K562 (cell line): Measurements from ENCODE around the gene IL27RA. TPM values are rescaled to one million over a fixed set of nuclear protein-coding genes. Genes with fewer than 3 reads are reported as not detected.

Experiments
- ATAC-seq: fragments of 200-7000 bp; cut with Tn5 transposase; 3 replicates; pipeline ENCODE4 v1.9.1; 2020; ENCODE audit warnings: moderate library complexity
- BruUV-seq: library from RNA; stranded (reverse); fragments of 400-500 nt; replicated peaks from 2 replicates; lab custom pipeline; 2021; lab: Mats Ljungman, UMichigan
- CTCF ChIA-PET: fragments of 300-600 bp; formaldehyde crosslinking; extraction: SDS; loops from one replicate; lab custom pipeline; 2021; ENCODE audit warnings: low intra/inter-chr PET ratio; lab: Yijun Ruan, JAX
- POLR2A ChIA-PET: fragments of 300-600, 350-650 bp; sonication (Branson Sonifier 250); formaldehyde crosslinking; extraction: SDS; loops from one replicate; lab custom pipeline; 2021; ENCODE audit warnings: antibody characterized with exemption, inconsistent platforms; lab: Yijun Ruan, JAX
- DNase-seq, 4 experiments: peaks; one replicate each; pipeline versions ENCODE4 v3.0.0 to v3.0.0-alpha.2; 2011 to 2018; ENCODE audit warnings: low spot score in 3 of 4, mixed read lengths in 3 of 4; ENCODE audit errors: extremely low read depth in 1 of 4
- FAIRE-seq: peaks from 2 replicates; lab custom pipeline; 2011; peaks lifted over from hg19 to GRCh38; lab: Jason Lieb, UNC
- H2AFZ ChIP-seq: 2 replicates; pipeline ENCODE4 v1.6.0; 2011; ENCODE audit warnings: low read depth, low read length, control low read depth, inconsistent platforms
- H3K27ac ChIP-seq: fragments of 200-600 bp; 3 replicates; pipeline ENCODE4 v1.8.0; 2011; ENCODE audit warnings: low read depth, mild to moderate bottlenecking, control low read depth, inconsistent platforms, low read length, moderate library complexity, mixed read lengths; ENCODE audit errors: extremely low read depth
- H3K27me3 ChIP-seq, 2 experiments: fragments of 300-600 bp in 1 of 2; 2 replicates in 1 of 2; 3 replicates in 1 of 2; pipeline versions ENCODE4 v1.6.0 to v1.8.0; 2011; ENCODE audit warnings: inconsistent platforms in 2 of 2, low read length in 2 of 2, mild to moderate bottlenecking in 1 of 2, mixed read lengths in 1 of 2, moderate library complexity in 1 of 2; ENCODE audit not compliant: control insufficient read depth in 2 of 2, insufficient read depth in 2 of 2
- H3K36me3 ChIP-seq: fragments of 300-600 bp; 3 replicates; pipeline ENCODE4 v1.8.0; 2011; ENCODE audit warnings: mild to moderate bottlenecking, low read length, inconsistent platforms; ENCODE audit not compliant: control insufficient read depth, insufficient read depth
- H3K4me1 ChIP-seq, 2 experiments: fragments of 200-600 bp in 1 of 2; replicated peaks in 1 of 2; 2 replicates in 1 of 2; 3 replicates in 1 of 2; pipeline versions ENCODE4 v1.5.1 to v1.8.0; 2011; ENCODE audit warnings: inconsistent platforms in 2 of 2, low read length in 2 of 2, mild to moderate bottlenecking in 1 of 2, mixed read lengths in 1 of 2, moderate library complexity in 1 of 2; ENCODE audit not compliant: control insufficient read depth in 2 of 2, insufficient read depth in 2 of 2
- H3K4me2 ChIP-seq: 2 replicates; pipeline ENCODE4 v1.6.1; 2011; ENCODE audit warnings: low read length, control low read depth, inconsistent platforms, mixed read lengths; ENCODE audit not compliant: insufficient read depth
- H3K4me3 ChIP-seq: fragments of 200-600 bp; sonication (generic), shearing (Covaris generic); 2 replicates; pipeline ENCODE4 v1.5.1; 2016; ENCODE audit warnings: control low read depth, inconsistent platforms
- H3K79me2 ChIP-seq: fragments of 200-600 bp; 3 replicates; pipeline ENCODE4 v1.8.0; 2011; ENCODE audit warnings: low read length, inconsistent platforms; ENCODE audit not compliant: control insufficient read depth, insufficient read depth
- H3K9ac ChIP-seq, 2 experiments: 2 replicates each; pipeline versions ENCODE4 v1.6.0 to v1.6.1; 2011; ENCODE audit warnings: low read depth in 2 of 2, low read length in 2 of 2, control low read depth in 1 of 2, inconsistent platforms in 1 of 2, mild to moderate bottlenecking in 1 of 2, mixed read lengths in 1 of 2; ENCODE audit not compliant: insufficient read depth in 1 of 2
- H3K9me1 ChIP-seq: one replicate; pipeline ENCODE4 v1.6.0; 2011; ENCODE audit warnings: inconsistent platforms, mild to moderate bottlenecking, low read length, moderate library complexity; ENCODE audit not compliant: control insufficient read depth, insufficient read depth
- H3K9me3 ChIP-seq: replicated peaks from 2 replicates; pipeline ENCODE4 v1.5.1; 2011; ENCODE audit warnings: low read depth, low read length, inconsistent platforms; ENCODE audit not compliant: control insufficient read depth, insufficient read depth
- H4K20me1 ChIP-seq: replicated peaks from 2 replicates; pipeline ENCODE4 v1.6.1; 2011; ENCODE audit warnings: low read length, inconsistent platforms, mixed read lengths; ENCODE audit not compliant: control insufficient read depth, insufficient read depth
- CEBPG ChIP-seq, 3 experiments: fragments of 200-800 bp in 1 of 3; sonication (Bioruptor generic) in 1 of 3; sonication (generic) in 1 of 3; formaldehyde crosslinking in 1 of 3; IDR thresholded peaks in 2 of 3; conservative IDR thresholded peaks in 1 of 3; 2 replicates each; pipeline versions ENCODE4 v1.6.1 to v1.8.0; 2016 to 2022; ENCODE audit warnings: missing compliant biosample characterization in 2 of 3, missing genetic modification characterization in 2 of 3, mild to moderate bottlenecking in 1 of 3, missing genetic modification reagents in 1 of 3
- CHD4 ChIP-seq: fragments of 200-600 bp; sonication (generic); IDR thresholded peaks from 3 replicates; pipeline ENCODE4 v1.6.1; 2012; ENCODE audit warnings: low read depth, mild to moderate bottlenecking, mixed read lengths, low read length, inconsistent platforms; ENCODE audit not compliant: insufficient read depth, insufficient replicate concordance, poor library complexity, severe bottlenecking
- ERF ChIP-seq: fragments of 450-650 bp; formaldehyde crosslinking; IDR thresholded peaks from 2 replicates; pipeline ENCODE4 v1.4.0; 2020; ENCODE audit warnings: mild to moderate bottlenecking, mixed read lengths
- EZH2 ChIP-seq: IDR thresholded peaks from 2 replicates; pipeline ENCODE4 v1.6.1; 2012; ENCODE audit warnings: low read depth, mild to moderate bottlenecking, inconsistent platforms, low read length, borderline replicate concordance
- GABPB1 ChIP-seq: sonication (generic); formaldehyde crosslinking; IDR thresholded peaks from 2 replicates; pipeline ENCODE4 v1.8.0; 2022; ENCODE audit warnings: mild to moderate bottlenecking, missing genetic modification reagents
- MAFK ChIP-seq: IDR thresholded peaks from 2 replicates; pipeline ENCODE4 v1.6.1; 2011; ENCODE audit warnings: low read length, improper control_type of control experiment
- MEF2A ChIP-seq: IDR thresholded peaks from 2 replicates; pipeline ENCODE4 v1.6.1; 2011; ENCODE audit warnings: low read depth, mild to moderate bottlenecking, low read length, moderate library complexity; ENCODE audit not compliant: control insufficient read depth
- RBBP5 ChIP-seq: fragments of 200-600 bp; sonication (generic); IDR thresholded peaks from 2 replicates; pipeline ENCODE4 v1.6.1; 2012; ENCODE audit warnings: borderline replicate concordance, mild to moderate bottlenecking, low read length, control low read depth, inconsistent platforms; ENCODE audit not compliant: insufficient read depth, poor library complexity, severe bottlenecking
- TCF7L2 ChIP-seq: fragments of 150-350 bp; IDR thresholded peaks from 2 replicates; pipeline ENCODE4 v1.6.1; 2016; ENCODE audit warnings: low read depth, mild to moderate bottlenecking, low read length, moderate library complexity
- TOE1 ChIP-seq, 2 experiments: fragments of 450-650 bp in 1 of 2; sonication (generic) in 1 of 2; formaldehyde crosslinking in 1 of 2; IDR thresholded peaks; 2 replicates each; pipeline versions ENCODE4 v1.7.1 to v1.8.0; 2016 to 2022; ENCODE audit warnings: borderline replicate concordance in 2 of 2, mild to moderate bottlenecking in 2 of 2, antibody characterized with exemption in 1 of 2, inconsistent platforms in 1 of 2, low read depth in 1 of 2, missing genetic modification reagents in 1 of 2, moderate library complexity in 1 of 2
- ZBED1 ChIP-seq: IDR thresholded peaks from 2 replicates; pipeline ENCODE4 v1.6.1; 2014
- ZBTB1 ChIP-seq: sonication (generic); formaldehyde crosslinking; IDR thresholded peaks from 2 replicates; pipeline ENCODE4 v1.8.1; 2023; ENCODE audit warnings: missing genetic modification reagents, low read depth, mild to moderate bottlenecking, borderline replicate concordance
- ZNF197 ChIP-seq: fragments of 200-800 bp; sonication (Bioruptor generic); IDR thresholded peaks from 2 replicates; pipeline ENCODE4 v1.6.1; 2016; ENCODE audit warnings: low read depth, missing genetic modification characterization, missing compliant biosample characterization
- ZNF347 ChIP-seq: fragments of 450-650 bp; formaldehyde crosslinking; IDR thresholded peaks from 2 replicates; pipeline ENCODE4 v1.4.0; 2020; ENCODE audit warnings: low read depth, mild to moderate bottlenecking, moderate library complexity
- ZNF707 ChIP-seq: fragments of 250-450 bp; sonication (Bioruptor Pico); conservative IDR thresholded peaks from 2 replicates; pipeline ENCODE4 v1.8.0; 2022; ENCODE audit warnings: inconsistent platforms, mild to moderate bottlenecking, moderate library complexity
- ZSCAN32 ChIP-seq: fragments of 450-650 bp; formaldehyde crosslinking; IDR thresholded peaks from 2 replicates; pipeline ENCODE4 v1.4.0; 2020; ENCODE audit warnings: mild to moderate bottlenecking, moderate library complexity
- WGBS: fragments of 100-300 bp; shearing (Covaris generic); methylation state at CpG from one replicate; pipeline ENCODE4 v1.1.6; 2016; ENCODE audit warnings: low coverage, mixed read lengths; ENCODE audit not compliant: insufficient coverage; ENCODE audit errors: missing lambda C conversion rate; 5-methylcytosine and 5-hydroxymethylcytosine counted together
- in situ Hi-C: fragments of 300-500 bp; cut with MboI; formaldehyde crosslinking; loops from 4 replicates; pipeline ENCODE4 v1.15.0; 2018; ENCODE audit warnings: inconsistent platforms, mixed read lengths
- intact Hi-C: fragments of 100-400 bp; cut with micrococcal nuclease; formaldehyde crosslinking; loops from 2 replicates; pipeline ENCODE4 v1.14.2; 2022
- polyA plus RNA-seq, 8 experiments: library from polyadenylated mRNA; depleted of rRNA in 4 of 8; stranded (reverse) in 5 of 8; unstranded in 3 of 8; fragments of >200 nt; fragmentation: Nextera tagmentation in 2 of 8; fragmentation: Illumina TruSeq in 1 of 8; extraction: Ambion mirVana in 2 of 8; extraction: Trizol in 1 of 8; gene quantifications; 2 replicates each; pipeline versions ENCODE4 v1.2.1 to v1.2.3, GENCODE V29; 2011 to 2014; ENCODE audit warnings: inconsistent platforms in 1 of 8, missing spikeins in 1 of 8
- total RNA-seq, 7 experiments: library from RNA; depleted of rRNA in 6 of 7; stranded (reverse); fragments of >200 nt in 6 of 7; fragmentation: Illumina TruSeq in 2 of 7; extraction: Trizol in 2 of 7; gene quantifications; 2 replicates each; pipeline versions ENCODE4 v1.2.1 to v1.2.3, GENCODE V29; 2011 to 2021; ENCODE audit warnings: low replicate concordance in 1 of 7
- TF ChIP-seq, protein P1 (sequence below): sonication (generic); formaldehyde crosslinking; IDR thresholded peaks from 2 replicates; pipeline ENCODE4 v1.8.0; 2022; ENCODE audit warnings: mild to moderate bottlenecking, missing genetic modification reagents
- TF ChIP-seq, protein P2 (sequence below): fragments of 450-650 bp; IDR thresholded peaks from 2 replicates; pipeline ENCODE4 v1.7.1; 2018; ENCODE audit warnings: mild to moderate bottlenecking, low read depth; ENCODE audit not compliant: partially characterized antibody

IL27RA gene
- total and polyA plus RNA-seq, 9 of the 15 experiments (the other 6 are each of a cell fraction or from before 2014, with no cell fraction given) = 1.9 to 15.9 (median 12.0) TPM

DNA sequence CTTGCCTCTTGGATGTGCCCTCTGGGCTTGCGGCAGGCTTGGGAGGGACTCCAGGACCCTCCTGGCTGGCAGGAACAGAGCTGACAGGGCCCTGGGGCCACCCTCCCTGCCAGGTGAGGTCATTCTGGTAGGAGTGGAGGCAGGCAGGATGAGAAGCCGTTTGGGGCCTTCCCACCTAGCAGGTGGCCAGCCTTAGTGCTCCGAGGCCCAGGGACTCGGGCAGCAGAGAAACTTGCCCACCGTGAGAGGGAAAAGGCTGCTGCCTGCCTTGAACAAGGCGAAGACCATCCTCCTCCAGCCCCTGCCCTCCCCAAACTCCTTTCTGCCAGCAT, 34.0 kb upstream of the IL27RA start:
- DNase-seq = peak in 1 of 4 experiments; percentile 6
- Histone ChIP-seq H3K27ac (no peak overlapping the region), H3K4me1 (peaks cover 2 to 17% of the 10 kb centered on the region in 2 experiments; a peak in 3 of 5 replicates), H3K9me1 (peaks cover under 1% of the 10 kb centered on the region), H3K9me3 (no peaks in the 10 kb centered on the region), H3K4me2 (no peak overlapping the region), H4K20me1 (no peaks in the 10 kb centered on the region), H3K36me3 (peaks cover 49% of the 10 kb centered on the region; the same call in 2 of the 3 replicates), H2AFZ (no peak overlapping the region), H3K79me2 (peaks cover 38% of the 10 kb centered on the region), H3K4me3 (no peak overlapping the region), H3K27me3 (no peaks in the 10 kb centered on the region), H3K9ac (peak overlapping the region in 1 of 2 experiments; percentile 9; a peak in 2 of 4 replicates)
- TF ChIP-seq ZBED1 = no peak
- TF ChIP-seq CHD4 = no peak
- TF ChIP-seq, protein P1, sequence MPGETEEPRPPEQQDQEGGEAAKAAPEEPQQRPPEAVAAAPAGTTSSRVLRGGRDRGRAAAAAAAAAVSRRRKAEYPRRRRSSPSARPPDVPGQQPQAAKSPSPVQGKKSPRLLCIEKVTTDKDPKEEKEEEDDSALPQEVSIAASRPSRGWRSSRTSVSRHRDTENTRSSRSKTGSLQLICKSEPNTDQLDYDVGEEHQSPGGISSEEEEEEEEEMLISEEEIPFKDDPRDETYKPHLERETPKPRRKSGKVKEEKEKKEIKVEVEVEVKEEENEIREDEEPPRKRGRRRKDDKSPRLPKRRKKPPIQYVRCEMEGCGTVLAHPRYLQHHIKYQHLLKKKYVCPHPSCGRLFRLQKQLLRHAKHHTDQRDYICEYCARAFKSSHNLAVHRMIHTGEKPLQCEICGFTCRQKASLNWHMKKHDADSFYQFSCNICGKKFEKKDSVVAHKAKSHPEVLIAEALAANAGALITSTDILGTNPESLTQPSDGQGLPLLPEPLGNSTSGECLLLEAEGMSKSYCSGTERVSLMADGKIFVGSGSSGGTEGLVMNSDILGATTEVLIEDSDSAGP (CRISPR knock-in tag) = no peak
- no peak for TF ChIP-seq MAFK
- TF ChIP-seq ERF (CRISPR knock-in tag) = no peak
- no peak for TF ChIP-seq ZBTB1 (CRISPR knock-in tag)
- no peak for TF ChIP-seq ZNF197 (CRISPR knock-in tag)
- no peak for TF ChIP-seq TCF7L2
- no peak for TF ChIP-seq TOE1 (IDR thresholded peaks at IDR 0.05; ENCODE audit: borderline replicate concordance)
- no peak for TF ChIP-seq TOE1 (CRISPR knock-in tag; IDR thresholded peaks at IDR 0.05; ENCODE audit: borderline replicate concordance, low read depth)
- no peak for TF ChIP-seq MEF2A
- no peak for TF ChIP-seq CEBPG (CRISPR knock-in tag; IDR thresholded peaks at IDR 0.05)
- no peak for TF ChIP-seq CEBPG (tag; conservative IDR thresholded peaks at IDR 0.05 in 1 of 2, IDR thresholded peaks at IDR 0.05 in 1 of 2)
- no peak for TF ChIP-seq ZNF707
- TF ChIP-seq ZNF347 (CRISPR knock-in tag) = no peak
- TF ChIP-seq ZSCAN32 (CRISPR knock-in tag) = no peak
- no peak for TF ChIP-seq RBBP5
- no peak for TF ChIP-seq EZH2
- TF ChIP-seq, protein P2, sequence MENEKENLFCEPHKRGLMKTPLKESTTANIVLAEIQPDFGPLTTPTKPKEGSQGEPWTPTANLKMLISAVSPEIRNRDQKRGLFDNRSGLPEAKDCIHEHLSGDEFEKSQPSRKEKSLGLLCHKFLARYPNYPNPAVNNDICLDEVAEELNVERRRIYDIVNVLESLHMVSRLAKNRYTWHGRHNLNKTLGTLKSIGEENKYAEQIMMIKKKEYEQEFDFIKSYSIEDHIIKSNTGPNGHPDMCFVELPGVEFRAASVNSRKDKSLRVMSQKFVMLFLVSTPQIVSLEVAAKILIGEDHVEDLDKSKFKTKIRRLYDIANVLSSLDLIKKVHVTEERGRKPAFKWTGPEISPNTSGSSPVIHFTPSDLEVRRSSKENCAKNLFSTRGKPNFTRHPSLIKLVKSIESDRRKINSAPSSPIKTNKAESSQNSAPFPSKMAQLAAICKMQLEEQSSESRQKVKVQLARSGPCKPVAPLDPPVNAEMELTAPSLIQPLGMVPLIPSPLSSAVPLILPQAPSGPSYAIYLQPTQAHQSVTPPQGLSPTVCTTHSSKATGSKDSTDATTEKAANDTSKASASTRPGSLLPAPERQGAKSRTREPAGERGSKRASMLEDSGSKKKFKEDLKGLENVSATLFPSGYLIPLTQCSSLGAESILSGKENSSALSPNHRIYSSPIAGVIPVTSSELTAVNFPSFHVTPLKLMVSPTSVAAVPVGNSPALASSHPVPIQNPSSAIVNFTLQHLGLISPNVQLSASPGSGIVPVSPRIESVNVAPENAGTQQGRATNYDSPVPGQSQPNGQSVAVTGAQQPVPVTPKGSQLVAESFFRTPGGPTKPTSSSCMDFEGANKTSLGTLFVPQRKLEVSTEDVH = no peak
- no peak for TF ChIP-seq GABPB1 (CRISPR knock-in tag)
- ChIA-PET CTCF (no interaction called here), POLR2A (interaction anchor here (2.3 kb wide), 1 partner anchor 9 kb away, joined by 15 read pairs; the partner anchor contains the start of gene RFX1)
- WGBS = 88% methylated on average over 6 of the region's 6 CpGs
- intact Hi-C loops = no loop called here
- no peak for FAIRE-seq
- in situ Hi-C loops = no loop called here
- no TSS peak for BruUV-seq
- ATAC-seq = no peak
